Stimulated activated CD4-positive, alpha-beta T cell treated with anti-CD3 and anti-CD28 coated beads, Interleukin-1b, Interleukin-23, amount 100 ng/mL, for 24 hours (primary cell): ENCODE data around the gene SOD3.

Experiments used
- DNase-seq, 4 experiments: peaks; one replicate each; pipeline ENCODE4 v3.0.0-alpha.2; 2020; ENCODE audit warnings: low read depth in 4 of 4, low spot score in 1 of 4

SOD3 gene

GRCh38 chr4:24794916-24795665, at the start of gene SOD3:
Gene SOD3 (plus strand): TSS chr4:24795573. CDS start chr4:24799522, 3,949 bp downstream.
- DNase-seq, result no peak

DNA sequence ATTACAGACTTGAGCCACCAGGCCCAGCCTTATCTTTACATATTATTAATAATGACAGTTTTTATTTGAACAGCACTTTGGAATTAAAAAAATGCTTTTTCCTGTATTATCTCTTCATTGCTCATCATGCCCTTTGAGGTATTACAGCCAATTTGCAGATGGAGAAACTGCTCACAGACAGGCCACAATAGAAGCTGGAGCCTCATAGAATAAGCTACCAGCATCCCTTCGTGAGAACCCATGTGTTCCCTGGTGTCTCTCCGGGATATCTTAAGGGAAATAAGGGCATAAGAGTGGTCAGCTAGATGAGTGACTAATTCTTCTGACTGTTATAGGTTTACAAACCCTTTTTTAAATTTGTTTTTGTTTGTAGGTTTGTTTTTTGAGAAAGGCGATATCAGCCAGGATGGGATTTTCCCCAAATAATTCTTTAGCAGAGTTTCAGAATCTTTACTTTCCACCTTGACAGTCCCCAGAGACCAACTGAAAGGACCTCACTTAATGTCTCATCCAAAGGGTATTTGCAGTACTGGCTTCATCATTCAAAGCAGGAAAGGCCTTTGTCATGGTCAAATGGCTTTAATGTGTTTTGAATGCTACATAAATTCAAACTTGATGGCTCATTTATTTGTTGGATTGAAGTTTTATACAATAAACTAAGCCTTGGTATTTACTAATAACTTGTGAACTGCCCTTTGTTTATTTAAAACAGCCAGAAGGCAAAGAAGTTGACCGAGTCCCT, 48.0 kb upstream of the SOD3 start:
- DNase-seq, result no peak

- DNase-seq, result no peak
Observed at GRCh38 chr4:24748023-24748422, 47.4 kb upstream of the SOD3 start.

DNA sequence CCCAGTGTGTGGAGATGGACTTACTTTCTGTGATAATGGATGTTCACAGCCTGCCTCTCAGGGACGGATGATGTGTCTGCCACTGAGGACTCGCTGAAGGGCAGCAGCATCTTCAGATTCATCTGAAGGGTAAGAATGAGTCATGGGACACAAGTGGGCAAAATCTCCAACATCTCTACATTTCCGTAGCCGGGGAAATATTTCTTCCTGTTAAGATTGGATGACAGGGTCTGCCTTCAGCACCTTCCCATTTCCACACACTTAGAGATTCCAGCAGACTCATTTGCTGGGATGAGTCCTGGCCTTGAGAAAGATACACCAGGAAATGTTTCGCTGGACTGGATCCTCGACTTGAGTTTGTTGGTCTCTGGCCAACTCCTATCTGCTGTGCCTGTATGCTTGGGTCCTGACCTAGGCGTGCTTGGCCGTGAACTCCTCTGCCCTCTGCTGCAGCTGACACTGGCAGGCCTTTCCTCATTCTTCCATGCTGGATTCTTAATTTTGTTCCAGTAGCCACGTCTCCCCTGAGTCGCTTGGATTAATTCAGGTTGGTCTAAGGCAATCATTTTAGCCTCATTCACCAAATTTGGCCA, 46.5 kb upstream of the SOD3 start:
- DNase-seq, result no peak

DNA sequence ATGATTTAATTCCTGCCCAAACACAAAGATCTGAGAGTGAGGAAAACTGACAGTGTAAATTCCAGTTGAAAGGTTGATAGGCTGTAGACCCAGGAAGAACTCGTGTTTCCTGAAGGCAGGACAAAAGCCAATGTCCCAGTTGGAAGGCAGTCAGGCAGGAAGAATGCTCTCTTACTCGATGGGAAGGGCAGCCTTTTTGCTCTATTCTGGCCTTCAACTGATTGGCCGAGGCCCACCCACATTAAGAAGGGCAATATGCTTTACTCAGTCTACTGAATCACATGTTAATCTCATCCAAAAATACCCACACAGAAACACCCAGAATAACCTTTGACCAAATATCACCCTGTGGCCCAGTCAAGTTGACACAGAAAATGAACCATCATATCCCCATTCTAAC, 45.3 kb upstream of the SOD3 start:
- DNase-seq, result no peak

DNA sequence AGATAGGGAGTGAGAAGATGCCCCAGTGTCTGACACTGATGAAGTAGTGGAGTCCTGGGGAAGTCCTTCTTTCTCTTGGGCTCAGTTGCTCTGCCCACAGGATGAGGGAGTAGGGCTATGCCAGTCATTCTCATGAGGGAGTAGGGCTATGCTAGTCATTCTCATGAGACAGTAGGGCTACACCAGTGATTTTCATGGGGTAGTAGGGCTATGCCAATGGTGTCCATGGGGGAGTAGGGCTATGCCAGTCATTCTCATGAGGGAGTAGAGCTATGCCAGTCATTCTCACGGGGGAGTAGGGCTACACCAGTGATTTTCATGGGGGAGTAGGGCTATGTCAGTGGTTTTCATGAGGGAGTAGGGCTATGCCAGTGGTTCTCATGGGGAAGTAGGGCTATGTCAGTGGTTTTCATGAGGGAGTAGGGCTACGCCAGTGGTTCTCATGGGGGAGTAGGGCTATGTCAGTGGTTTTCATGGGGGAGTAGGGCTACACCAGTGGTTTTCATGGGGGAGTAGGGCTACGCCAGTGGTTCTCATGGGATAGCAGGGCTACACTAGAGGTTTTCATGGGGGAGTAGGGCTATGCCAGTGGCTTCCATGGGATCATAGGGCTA, 43.3 kb upstream of the SOD3 start:
- DNase-seq, result no peak

DNA sequence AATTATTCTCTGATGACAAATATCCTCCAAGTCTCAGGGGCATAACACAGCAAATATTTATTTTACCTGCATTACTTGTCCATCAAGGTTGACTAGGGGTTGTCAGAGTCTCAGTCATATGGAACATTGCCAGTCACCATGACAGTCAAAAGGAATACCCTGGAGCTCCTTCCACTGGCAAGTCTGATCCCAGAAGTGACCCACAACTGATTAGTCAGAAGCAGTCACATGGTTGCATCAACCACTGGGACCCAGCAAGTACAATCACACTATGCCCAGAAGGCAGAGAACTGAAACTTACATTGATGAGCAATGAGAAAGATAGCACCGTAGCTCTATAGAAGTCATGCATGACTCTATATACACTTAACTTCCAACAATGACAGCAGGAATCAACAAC, 41.9 kb upstream of the SOD3 start:
- no peak for DNase-seq

GRCh38 chr4:24754571-24754970, 40.8 kb upstream of the SOD3 start:
- no peak for DNase-seq

GRCh38 chr4:24763631-24764297, 31.6 kb upstream of the SOD3 start:
- DNase-seq, result no peak

DNA sequence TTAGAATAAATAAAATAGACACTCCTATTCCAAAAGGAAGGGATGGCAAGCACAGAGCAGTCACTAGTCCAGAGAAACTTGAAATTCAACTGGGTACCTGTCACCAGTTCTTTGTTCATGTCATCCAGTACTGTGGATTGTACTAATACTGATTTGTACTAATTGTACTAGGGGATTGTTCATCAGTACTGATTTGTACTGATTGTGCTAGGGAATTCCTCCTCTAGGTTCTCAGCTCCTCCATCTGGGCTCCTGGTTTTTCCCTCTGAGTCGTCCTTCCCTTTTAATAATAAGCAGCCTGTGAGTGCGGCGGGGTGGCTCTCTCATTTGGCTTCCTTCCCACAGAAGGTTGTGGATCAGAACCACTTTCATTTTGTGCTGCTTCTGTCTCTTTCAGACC, 31.0 kb upstream of the SOD3 start:
- no peak for DNase-seq

- no peak for DNase-seq
Observed at GRCh38 chr4:24765376-24765988, 29.9 kb upstream of the SOD3 start.

DNA sequence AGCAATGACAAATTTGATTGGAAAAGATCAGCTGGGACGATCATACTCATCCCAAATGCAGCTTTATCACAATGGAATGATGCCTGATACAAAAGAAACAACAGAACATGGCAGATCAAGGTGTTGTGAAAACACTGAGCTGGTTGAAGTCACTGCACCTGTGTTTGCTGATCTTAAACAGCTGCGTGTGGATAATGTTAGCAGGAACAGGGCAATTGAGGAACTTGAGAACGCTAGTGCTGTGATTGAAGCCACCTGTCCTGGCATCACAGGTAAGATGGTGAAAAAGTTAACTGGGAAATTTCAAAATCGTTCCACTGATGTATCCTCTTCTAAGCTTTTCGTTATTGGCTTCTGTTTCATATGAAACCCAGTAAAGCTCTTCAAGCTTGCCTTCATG, 27.4 kb upstream of the SOD3 start:
- DNase-seq, result no peak

DNA sequence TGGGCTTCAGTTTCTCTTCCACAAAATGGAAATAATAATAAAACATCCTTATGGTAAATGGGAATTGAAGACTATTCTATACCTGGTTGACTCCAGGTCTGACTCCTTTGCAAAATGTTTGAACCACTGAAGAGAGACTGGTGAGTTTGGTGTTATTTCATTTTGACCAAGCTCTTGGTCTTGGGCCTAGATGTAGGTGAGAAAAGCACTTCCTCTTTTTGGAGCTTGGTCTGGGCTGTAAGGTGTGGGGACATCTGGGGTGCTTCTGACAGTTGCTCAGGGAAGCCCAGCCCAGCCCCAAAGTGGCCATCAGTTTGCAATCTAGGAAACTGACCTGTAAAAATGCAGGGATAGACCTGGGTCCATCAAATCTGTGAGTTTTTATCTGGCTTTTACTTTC, 26.8 kb upstream of the SOD3 start:
- no peak for DNase-seq

DNA sequence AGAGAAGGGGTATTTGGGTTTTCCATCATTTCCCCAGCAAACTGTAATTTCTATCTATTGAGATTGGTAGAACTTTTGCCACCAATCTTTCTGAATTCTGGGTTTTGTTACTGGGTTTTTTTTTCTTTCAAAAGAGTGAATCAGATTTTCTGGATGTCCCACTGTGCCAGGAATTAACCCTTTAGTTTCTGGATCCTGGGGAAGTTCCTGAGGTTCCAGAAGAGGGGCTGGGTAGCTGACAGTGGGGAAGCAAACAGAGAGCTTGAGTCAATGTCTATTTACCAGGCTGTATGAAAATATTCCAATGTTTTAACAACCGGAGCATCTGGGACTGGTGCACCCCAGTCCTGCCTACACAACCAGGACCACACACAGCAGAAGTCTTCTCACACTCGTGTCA, 25.8 kb upstream of the SOD3 start:
- DNase-seq, result no peak

GRCh38 chr4:24770032-24770584, 25.3 kb upstream of the SOD3 start:
- peak in 1 of 4 experiments; percentile 0 for DNase-seq

GRCh38 chr4:24770667-24771066, 24.7 kb upstream of the SOD3 start:
- no peak for DNase-seq

DNA sequence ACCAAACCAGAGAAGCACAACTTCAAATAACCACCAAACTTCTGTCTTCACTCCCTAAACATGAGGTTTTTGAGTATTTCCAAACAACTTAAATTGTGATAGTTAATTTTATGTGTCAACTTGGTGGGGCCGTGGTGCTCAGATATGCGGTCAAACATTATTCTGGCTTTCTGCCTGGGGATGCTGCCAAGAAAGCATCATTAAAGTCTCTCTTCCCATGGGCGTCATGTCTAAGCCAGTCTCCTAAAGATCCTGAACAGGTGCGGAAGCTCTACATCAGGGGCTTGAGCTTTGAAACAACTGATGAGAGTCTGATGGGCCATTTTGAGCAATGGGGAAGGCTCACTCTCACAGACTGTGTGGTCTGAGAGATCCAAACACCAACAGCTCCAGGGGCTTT, 24.1 kb upstream of the SOD3 start:
- DNase-seq, result no peak

DNA sequence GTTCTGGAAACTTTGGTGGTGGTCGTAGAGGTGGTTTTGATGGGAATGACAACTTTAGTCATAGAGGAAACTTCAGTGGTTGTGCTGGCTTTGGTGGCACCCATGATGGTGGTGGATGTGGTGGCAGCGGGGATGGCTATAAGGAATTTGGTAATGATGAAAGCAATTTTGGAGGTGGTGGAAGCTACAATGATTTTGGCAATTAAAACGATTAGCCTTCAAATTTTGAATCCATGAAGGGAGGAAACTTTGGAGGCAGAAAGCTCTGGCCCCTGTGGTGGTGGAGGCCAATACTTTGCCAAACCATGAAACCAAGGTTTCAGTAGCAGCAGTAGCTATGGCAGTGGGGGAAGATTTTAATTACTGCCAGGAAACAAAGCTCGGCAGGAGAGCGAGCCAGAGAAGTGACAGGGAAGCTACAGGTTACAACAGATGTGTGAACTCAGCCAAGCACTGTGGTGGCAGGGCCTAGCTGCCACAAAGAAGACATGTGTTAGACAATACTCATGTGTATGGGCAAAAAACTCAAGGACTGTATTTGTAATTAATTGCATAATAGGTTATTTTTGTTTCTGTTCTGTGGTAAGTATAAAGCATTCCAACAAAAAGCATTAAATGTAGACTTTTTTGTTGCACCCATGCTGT, 23.2 kb upstream of the SOD3 start:
- DNase-seq, result no peak

DNA sequence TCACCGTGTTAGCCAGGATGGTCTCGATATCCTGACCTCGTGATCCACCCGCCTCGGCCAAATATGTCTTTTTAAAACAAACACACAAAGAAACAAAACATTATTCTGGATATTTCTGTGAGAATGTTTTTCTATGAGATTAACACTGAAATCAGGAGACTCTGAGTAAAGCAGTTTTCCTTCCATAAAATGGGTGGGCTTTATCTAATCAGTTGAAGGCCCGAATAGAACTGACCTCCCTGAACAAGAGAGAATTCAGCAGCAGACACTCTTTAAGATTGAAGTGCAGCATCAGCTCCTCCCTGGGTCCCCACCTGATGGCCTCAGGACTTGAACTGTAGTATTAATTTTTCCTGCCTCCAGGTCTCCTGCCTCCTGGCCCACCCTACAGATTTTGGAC, 22.4 kb upstream of the SOD3 start:
- DNase-seq, result no peak

DNA sequence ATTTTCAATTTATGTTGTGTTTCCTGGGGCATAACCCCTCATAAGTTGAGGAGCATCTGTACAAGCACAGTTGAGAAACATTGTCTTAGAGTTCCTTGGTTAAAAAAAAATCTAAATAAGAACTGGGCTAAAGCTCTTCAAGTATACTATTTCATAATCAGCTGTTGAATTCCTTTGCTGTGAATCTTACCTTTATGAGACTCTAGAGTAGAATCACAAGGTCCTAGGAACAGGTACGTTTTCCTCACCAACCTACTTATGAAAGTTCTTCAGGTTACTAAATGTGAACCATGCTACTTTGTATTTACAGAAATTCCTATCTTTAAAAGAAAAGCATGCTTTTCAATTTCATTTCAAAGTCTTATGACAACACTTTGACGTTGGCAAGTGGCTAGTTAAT, 20.9 kb upstream of the SOD3 start:
- no peak for DNase-seq
